Liver (tissue), 9 donors: ENCODE measurements around the gene ERBB4. TPM values are rescaled to one million over a fixed set of nuclear protein-coding genes. Genes with fewer than 3 reads are reported as not detected.

Experiments
- DNase-seq: peaks from one replicate; pipeline ENCODE4 v3.0.0-alpha.2; 2017; ENCODE audit warnings: low spot score
- H3K27ac ChIP-seq, 2 donors: one replicate each; pipeline ENCODE4 v1.7.0; 2013; ENCODE audit warnings: inconsistent platforms in 2 of 2, low read length in 2 of 2, control low read depth in 1 of 2, low read depth in 1 of 2, mild to moderate bottlenecking in 1 of 2
- H3K27me3 ChIP-seq, 4 donors: one replicate each; pipeline versions ENCODE4 v1.6.1 to v1.7.0; 2013; ENCODE audit warnings: low read length in 3 of 4, inconsistent platforms in 1 of 4, mild to moderate bottlenecking in 1 of 4, moderate library complexity in 1 of 4; ENCODE audit not compliant: control insufficient read depth in 4 of 4, insufficient read depth in 4 of 4
- H3K36me3 ChIP-seq, 4 donors: one replicate each; pipeline versions ENCODE4 v1.6.1 to v1.7.0; 2013; ENCODE audit warnings: low read length in 3 of 4, mild to moderate bottlenecking in 3 of 4, low read depth in 1 of 4, moderate library complexity in 1 of 4; ENCODE audit not compliant: control insufficient read depth in 4 of 4, insufficient read depth in 3 of 4
- H3K4me1 ChIP-seq, 4 donors: one replicate each; pipeline versions ENCODE4 v1.6.1 to v1.7.0; 2013; ENCODE audit warnings: low read length in 3 of 4, mild to moderate bottlenecking in 3 of 4, moderate library complexity in 1 of 4; ENCODE audit not compliant: control insufficient read depth in 4 of 4, insufficient read depth in 4 of 4
- H3K4me3 ChIP-seq, 3 donors: one replicate each; pipeline versions ENCODE4 v1.6.1 to v1.7.0; 2013; ENCODE audit warnings: low read length in 3 of 3, control low read depth in 1 of 3, low read depth in 1 of 3, mild to moderate bottlenecking in 1 of 3
- H3K9ac ChIP-seq, 2 donors: one replicate each; pipeline ENCODE4 v1.7.0; 2013; ENCODE audit warnings: low read length in 2 of 2, mild to moderate bottlenecking in 2 of 2, moderate library complexity in 2 of 2, control low read depth in 1 of 2, low read depth in 1 of 2
- H3K9me3 ChIP-seq, 4 donors: one replicate each; pipeline versions ENCODE4 v1.6.1 to v1.7.0; 2013; ENCODE audit warnings: low read length in 3 of 4; ENCODE audit not compliant: control insufficient read depth in 4 of 4
- ATF3 ChIP-seq: IDR thresholded peaks from 2 replicates; pipeline ENCODE4 v1.6.1; 2016; ENCODE audit warnings: antibody characterized with exemption
- CTCF ChIP-seq: fragments of 150-350 bp; IDR thresholded peaks from 2 replicates; pipeline ENCODE4 v1.5.1; 2017; ENCODE audit warnings: improper control_type of control experiment, low read depth, low read length; ENCODE audit not compliant: missing input control
- EGR1 ChIP-seq, 2 donors: IDR thresholded peaks; 2 replicates each; pipeline ENCODE4 v1.6.1; 2016 to 2018; ENCODE audit warnings: antibody characterized with exemption in 2 of 2, low read depth in 2 of 2
- FOXA1 ChIP-seq: IDR thresholded peaks from 2 replicates; pipeline ENCODE4 v1.6.1; 2016; ENCODE audit warnings: antibody characterized with exemption
- FOXA2 ChIP-seq: IDR thresholded peaks from 2 replicates; pipeline ENCODE4 v1.6.1; 2016; ENCODE audit warnings: antibody characterized with exemption
- GABPA ChIP-seq, 2 donors: IDR thresholded peaks in 1 of 2; conservative IDR thresholded peaks in 1 of 2; 2 replicates each; pipeline ENCODE4 v1.6.1; 2016; ENCODE audit warnings: antibody characterized with exemption in 2 of 2, mild to moderate bottlenecking in 1 of 2, moderate library complexity in 1 of 2
- HNF4G ChIP-seq: IDR thresholded peaks from 2 replicates; pipeline ENCODE4 v1.6.1; 2016; ENCODE audit warnings: antibody characterized with exemption
- JUND ChIP-seq, 2 donors: IDR thresholded peaks; 2 replicates each; pipeline ENCODE4 v1.6.1; 2016; ENCODE audit warnings: antibody characterized with exemption in 2 of 2
- MAX ChIP-seq: IDR thresholded peaks from 2 replicates; pipeline ENCODE4 v1.6.1; 2016; ENCODE audit warnings: antibody characterized with exemption
- RAD21 ChIP-seq, 2 donors: IDR thresholded peaks; 2 replicates each; pipeline ENCODE4 v1.6.1; 2016; ENCODE audit warnings: antibody characterized with exemption in 2 of 2, mild to moderate bottlenecking in 2 of 2
- REST ChIP-seq: IDR thresholded peaks from 2 replicates; pipeline ENCODE4 v1.6.1; 2016; ENCODE audit warnings: antibody characterized with exemption, mild to moderate bottlenecking
- RXRA ChIP-seq, 2 donors: IDR thresholded peaks; 2 replicates each; pipeline ENCODE4 v1.6.1; 2017 to 2018; ENCODE audit warnings: antibody characterized with exemption in 2 of 2, mild to moderate bottlenecking in 1 of 2
- SP1 ChIP-seq: IDR thresholded peaks from 2 replicates; pipeline ENCODE4 v1.6.1; 2018; ENCODE audit warnings: antibody characterized with exemption, mild to moderate bottlenecking
- TAF1 ChIP-seq: conservative IDR thresholded peaks from 2 replicates; pipeline ENCODE4 v1.6.1; 2016; ENCODE audit warnings: antibody characterized with exemption, mild to moderate bottlenecking
- YY1 ChIP-seq: IDR thresholded peaks from 2 replicates; pipeline ENCODE4 v1.6.1; 2016; ENCODE audit warnings: antibody characterized with exemption, mild to moderate bottlenecking
- ZBTB33 ChIP-seq: IDR thresholded peaks from 2 replicates; pipeline ENCODE4 v1.6.1; 2016; ENCODE audit warnings: antibody characterized with exemption
- WGBS: extraction: QIAGEN DNeasy Blood & Tissue Kit; methylation state at CpG from one replicate; pipeline ENCODE4 v1.1.7; 2013; 5-methylcytosine and 5-hydroxymethylcytosine counted together
- polyA plus RNA-seq, 2 donors: library from polyadenylated mRNA; stranded (reverse) in 1 of 2; unstranded in 1 of 2; fragments of 200-250 nt in 1 of 2; fragments of >200 nt in 1 of 2; fragmentation: Nextera tagmentation in 1 of 2; extraction: Ambion mirVana in 1 of 2; gene quantifications; one replicate each; pipeline versions ENCODE4 v1.2.1 to v1.2.3, GENCODE V29; 2013 to 2015
- total RNA-seq, 2 donors: library from RNA; depleted of rRNA; stranded (reverse); fragments of >200 nt; gene quantifications; one replicate each; pipeline ENCODE4 v1.2.3, GENCODE V29; 2014
- donor health status: healthy.
- donor health status: healthy.
- donor health status: healthy.
- donor health status: healthy.
- donor health status: healthy.

The ERBB4 gene
- total and polyA plus RNA-seq, 4 donors: 0.03 to 0.42 TPM; not detected in 2

GRCh38 chr2:212367431-212367830, 171.2 kb downstream of the ERBB4 start:
- Histone ChIP-seq H3K9me3 (no peaks in the 10 kb centered on the region), H3K9ac (no peak overlapping the region), H3K27me3 (no peaks in the 10 kb centered on the region), H3K36me3 (no peaks in the 10 kb centered on the region), H3K4me1 (no peaks in the 10 kb centered on the region), H3K4me3 (no peak overlapping the region), H3K27ac (no peak overlapping the region)
- DNase-seq: no peak
- TF ChIP-seq REST: no peak
- TF ChIP-seq ATF3: no peak
- TF ChIP-seq CTCF: no peak
- TF ChIP-seq RXRA (IDR thresholded peaks at IDR 0.05): no peak
- no peak for TF ChIP-seq SP1
- TF ChIP-seq FOXA1: no peak
- TF ChIP-seq GABPA (IDR thresholded peaks at IDR 0.05 in 1 of 2, conservative IDR thresholded peaks at IDR 0.05 in 1 of 2): no peak
- no peak for TF ChIP-seq EGR1 (IDR thresholded peaks at IDR 0.05; ENCODE audit: low read depth in 2 of 2)
- TF ChIP-seq YY1: no peak
- no peak for TF ChIP-seq ZBTB33
- no peak for TF ChIP-seq HNF4G
- TF ChIP-seq TAF1: no peak
- no peak for TF ChIP-seq MAX
- TF ChIP-seq JUND (IDR thresholded peaks at IDR 0.05): no peak
- 71% methylated on average over 1 of the region's 1 CpG for WGBS

GRCh38 chr2:212364112-212364985, 174.3 kb downstream of the ERBB4 start:
- Histone ChIP-seq H3K27ac (no peak overlapping the region), H3K4me3 (no peak overlapping the region), H3K9ac (no peak overlapping the region), H3K4me1 (no peaks in the 10 kb centered on the region), H3K9me3 (no peaks in the 10 kb centered on the region), H3K36me3 (no peaks in the 10 kb centered on the region), H3K27me3 (no peaks in the 10 kb centered on the region)
- DNase-seq: no peak
- WGBS: 71% methylated on average over 3 of the region's 3 CpGs
- TF ChIP-seq REST (no peak), RAD21 (IDR thresholded peaks at IDR 0.05) (no peak), FOXA2 (no peak), TAF1 (no peak), EGR1 (IDR thresholded peaks at IDR 0.05; ENCODE audit: low read depth in 2 of 2) (no peak), JUND (IDR thresholded peaks at IDR 0.05) (no peak), YY1 (no peak), SP1 (no peak), ZBTB33 (no peak), RXRA (IDR thresholded peaks at IDR 0.05) (no peak), GABPA (IDR thresholded peaks at IDR 0.05 in 1 of 2, conservative IDR thresholded peaks at IDR 0.05 in 1 of 2) (no peak)
